Stomach (tissue), 4 donors: ENCODE measurements around the gene EXOC2.

Experiments
- CTCF ChIP-seq, 7 experiments: fragments of 450-650 bp in 4 of 7; fragments of 200-600 bp in 3 of 7; sonication (generic) in 3 of 7; IDR thresholded peaks; one replicate each; pipeline ENCODE4 v1.5.1; 2016 to 2019; ENCODE audit warnings: antibody characterized with exemption in 7 of 7, control low read depth in 2 of 7, mild to moderate bottlenecking in 1 of 7
- POLR2AphosphoS5 ChIP-seq, 3 donors: sonication (generic); formaldehyde crosslinking; IDR thresholded peaks; one replicate each; pipeline ENCODE4 v1.6.1; 2016; ENCODE audit warnings: antibody characterized with exemption in 3 of 3

GRCh38 chr6:494394-494793 is 198.5 kb downstream of the EXOC2 start:
- TF ChIP-seq CTCF (IDR thresholded peaks at IDR 0.05), result no peak
- TF ChIP-seq POLR2AphosphoS5 (IDR thresholded peaks at IDR 0.05), result no peak
